Superior temporal gyrus (tissue), 1 donor: ENCODE data around the gene DECR2.
A peak's percentile ranks its signal among the peaks of the same experiment; 100 is the strongest.

ENCODE experiments used
- DNase-seq: peaks from one replicate; pipeline ENCODE4 v3.0.0-alpha.2; 2016; ENCODE audit errors: extremely low spot score

Gene DECR2

GRCh38 chr16:379183-379960 is 22.3 kb upstream of the DECR2 start:
- no peak for DNase-seq

- DNase-seq: no peak
Measured at GRCh38 chr16:379961-380761, 21.5 kb upstream of the DECR2 start.

- no peak for DNase-seq
Measured at GRCh38 chr16:380762-381011, 21.0 kb upstream of the DECR2 start.

DNA sequence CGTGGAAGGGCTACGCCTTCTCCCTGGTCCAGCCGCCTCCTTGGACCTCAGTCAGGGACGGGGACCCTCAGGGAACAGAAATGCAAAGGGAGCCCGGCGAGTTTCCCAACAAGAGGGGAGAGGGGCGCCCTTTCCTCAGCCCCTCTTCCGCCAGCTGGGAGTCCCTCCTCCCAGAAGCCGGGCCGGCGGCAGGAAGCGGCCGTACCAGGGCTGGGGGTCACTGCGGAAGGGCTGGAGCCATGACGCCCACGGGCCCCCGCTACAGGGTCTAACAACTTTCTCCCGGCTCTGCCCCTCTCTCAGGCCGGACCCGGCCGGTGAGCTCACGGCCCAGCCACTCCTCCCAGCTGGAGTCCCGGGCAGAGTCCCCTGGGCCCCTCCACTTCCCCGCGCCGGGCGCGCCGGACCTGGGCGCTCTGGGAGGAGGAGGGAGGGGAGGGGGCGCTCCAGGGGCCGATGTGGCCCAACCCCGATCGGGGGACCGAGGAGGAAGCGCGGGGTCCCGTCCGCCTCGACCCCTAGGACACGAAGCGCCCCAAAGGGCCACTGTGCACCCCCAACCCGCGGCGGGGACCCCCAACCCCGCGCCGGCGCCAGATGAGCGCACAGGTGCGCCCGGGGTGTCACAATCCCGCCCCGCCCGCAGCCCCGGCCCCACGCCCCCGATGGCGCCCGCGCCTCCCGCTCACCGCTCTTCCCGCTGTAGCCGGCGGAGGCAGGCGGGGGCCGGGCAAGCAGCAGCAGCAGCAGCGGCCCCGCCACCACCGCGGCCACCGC is 20.5 kb upstream of the DECR2 start:
- no peak for DNase-seq

DNA sequence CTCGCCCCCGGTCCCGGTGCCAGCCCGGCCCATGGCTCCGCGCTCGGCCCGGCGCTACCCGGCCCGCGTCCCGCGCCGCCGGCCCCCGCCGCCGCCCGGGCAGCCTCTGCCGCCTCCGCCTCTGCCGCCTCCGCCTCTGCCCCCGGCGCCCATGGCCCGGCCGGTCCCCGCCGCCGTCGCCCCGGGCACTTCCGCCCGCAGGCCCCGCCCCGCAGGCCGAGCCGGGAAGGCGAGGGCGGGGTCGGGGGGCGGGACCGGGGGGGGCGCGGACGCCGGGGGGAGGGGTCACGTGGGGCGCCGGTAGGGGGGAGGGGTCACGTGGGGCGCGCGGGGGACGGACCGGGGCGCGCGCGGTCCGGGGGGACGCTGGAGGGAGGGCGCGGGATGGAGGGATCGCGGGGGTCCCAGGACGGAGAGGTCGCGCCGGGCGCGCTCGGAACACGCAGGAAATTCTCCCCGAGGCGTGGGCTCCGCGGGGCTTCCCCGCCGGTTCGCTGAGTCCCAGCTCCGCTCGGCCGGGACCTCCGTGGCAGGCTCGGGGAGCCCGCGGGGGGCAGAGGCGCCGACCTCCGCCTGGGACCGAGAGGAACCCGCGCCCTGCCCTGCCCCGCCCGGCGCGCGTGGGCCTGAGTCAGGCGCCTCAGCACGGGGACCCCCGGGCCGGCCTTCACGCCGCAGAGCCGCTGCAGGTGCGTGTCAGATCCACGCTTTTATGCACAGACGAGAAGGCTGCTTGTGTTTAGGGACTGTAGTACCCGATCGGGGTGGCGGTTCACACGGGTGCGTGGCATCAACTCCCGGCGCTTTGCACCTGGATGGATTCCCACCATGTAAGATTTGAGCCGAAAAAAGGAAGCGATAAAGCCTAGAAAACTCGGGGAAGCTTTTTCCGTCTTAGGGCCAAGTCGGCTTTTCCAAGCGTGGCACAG is 19.6 kb upstream of the DECR2 start, which contains the start of gene PGAP6:
PGAP6 (minus strand) TSS at position 190 of the 929 bp plus-strand sequence; CDS start at position 33, 157 bp downstream.
- DNase-seq: peak; percentile 52

DNA sequence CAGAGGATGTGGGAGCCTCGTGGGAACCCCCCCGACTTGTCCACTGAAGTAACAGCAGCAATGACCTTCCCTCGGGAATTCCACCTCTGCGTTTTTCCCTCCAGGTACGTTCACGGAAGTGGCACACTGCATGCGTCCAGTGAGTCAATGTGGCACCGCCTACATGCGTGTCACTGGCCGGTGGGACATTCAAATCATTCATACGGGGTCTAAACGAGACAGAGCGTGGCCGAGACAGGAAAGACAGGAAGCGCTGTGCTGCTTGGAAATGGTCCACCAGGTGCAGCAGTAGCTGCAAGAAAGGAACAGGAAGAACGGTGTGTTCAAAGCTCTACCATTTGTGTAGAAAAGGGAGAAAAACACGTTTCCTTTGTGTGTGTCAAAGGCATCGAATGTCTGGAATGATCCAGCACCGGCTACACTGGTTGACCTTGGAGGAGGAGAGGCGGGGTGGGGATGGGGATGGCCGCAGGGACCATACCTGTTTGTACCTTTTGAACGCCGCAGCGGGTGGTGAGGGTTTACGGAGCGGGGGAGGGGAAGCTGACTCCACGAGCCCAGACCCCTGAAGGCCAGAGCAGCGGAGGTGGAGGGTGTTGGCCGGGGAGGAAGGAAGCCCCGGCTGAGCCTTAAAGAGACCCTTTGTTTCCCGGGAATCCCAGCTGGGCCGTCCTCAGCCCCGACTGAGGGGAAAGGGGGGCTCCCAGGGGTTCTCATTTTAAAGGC is 18.2 kb upstream of the DECR2 start:
- no peak for DNase-seq

DNA sequence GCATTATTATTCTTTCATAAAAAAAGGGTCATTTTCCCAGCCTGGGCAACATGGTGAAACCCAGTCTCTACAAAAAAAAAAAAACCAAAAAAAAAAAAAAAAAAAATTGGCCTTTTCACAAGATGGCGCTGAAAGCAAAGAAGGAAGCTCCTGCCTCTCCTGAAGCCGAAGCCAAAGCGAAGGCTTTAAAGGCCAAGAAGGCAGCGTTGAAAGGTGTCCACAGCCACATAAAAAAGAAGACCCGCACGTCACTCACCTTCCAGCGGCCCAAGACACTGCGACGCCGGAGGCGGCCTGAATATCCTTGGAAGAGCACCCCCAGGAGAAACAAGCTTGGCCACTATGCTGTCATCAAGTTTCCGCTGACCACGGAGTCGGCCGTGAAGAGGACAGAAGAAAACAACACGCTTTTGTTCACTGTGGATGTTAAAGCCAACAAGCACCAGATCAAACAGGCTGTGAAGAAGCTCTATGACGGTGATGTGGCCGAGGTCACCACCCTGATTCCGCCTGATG is 15.0 kb upstream of the DECR2 start:
- peak; percentile 72 for DNase-seq

DNA sequence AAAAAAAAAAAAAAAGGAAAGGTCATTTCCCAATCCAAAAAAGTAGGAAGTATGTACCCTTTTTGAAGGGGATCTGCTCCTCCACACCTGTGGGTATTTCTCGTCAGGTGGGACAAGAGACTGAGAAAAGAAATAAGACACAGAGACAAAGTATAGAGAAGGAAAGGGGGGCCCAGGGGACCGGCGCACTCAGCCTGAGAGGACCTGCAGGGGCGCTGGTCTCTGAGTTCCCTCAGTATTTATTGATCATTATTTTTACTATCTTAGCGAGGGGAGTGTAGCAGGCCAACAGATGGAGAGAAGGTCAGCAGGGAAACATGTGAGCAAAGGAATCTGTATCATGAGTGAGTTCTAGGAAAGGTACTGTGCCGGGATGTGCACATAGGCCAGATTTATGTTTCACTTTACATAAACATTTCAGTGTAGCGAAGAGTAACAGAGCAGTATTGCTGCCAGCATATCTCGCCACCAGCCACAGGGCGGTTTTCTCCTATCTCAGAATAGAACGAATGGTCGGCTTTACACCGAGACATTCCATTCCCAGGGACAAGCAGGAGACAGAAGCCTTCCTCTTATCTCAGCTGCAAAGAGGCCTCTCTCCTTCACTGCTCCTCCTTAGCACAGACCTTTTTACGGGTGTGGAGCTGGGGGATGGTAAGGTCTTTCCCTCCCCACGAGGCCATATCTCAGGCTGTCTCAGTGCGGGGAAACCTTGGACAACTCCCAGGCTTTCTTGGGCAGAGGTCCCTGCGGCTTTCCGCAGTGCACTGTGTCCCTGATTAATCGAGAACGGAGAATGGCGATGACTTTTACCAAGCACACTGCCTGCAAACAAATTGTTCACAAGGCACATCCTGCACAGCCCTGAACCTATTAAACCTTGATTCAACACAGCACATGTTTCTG is 13.7 kb upstream of the DECR2 start:
- DNase-seq: peak; percentile 40

GRCh38 chr16:389352-389751 is 12.3 kb upstream of the DECR2 start:
- DNase-seq: no peak

DNA sequence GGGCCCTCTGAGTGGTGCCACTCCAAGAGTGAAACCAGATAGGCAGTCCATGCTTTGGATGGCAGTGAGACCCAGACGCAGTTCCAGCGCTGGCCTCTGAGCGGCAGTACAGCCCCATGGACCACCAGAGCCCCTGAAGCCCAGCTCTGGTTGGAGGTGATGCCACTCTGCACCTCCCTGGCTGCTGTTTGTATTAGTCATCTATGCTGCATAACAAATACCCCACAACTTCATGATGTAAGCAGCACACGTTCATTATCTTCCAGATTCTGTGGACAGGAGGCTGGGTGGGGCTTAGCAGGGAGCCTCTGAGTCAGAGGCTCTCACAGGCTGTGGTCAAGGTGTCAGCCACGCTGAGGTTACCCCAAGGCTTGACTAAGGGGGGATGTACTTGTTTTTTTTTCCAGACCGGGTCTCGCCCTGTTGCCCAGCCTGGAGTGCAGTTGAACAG is 9.8 kb upstream of the DECR2 start:
- peak; percentile 68 for DNase-seq

DNA sequence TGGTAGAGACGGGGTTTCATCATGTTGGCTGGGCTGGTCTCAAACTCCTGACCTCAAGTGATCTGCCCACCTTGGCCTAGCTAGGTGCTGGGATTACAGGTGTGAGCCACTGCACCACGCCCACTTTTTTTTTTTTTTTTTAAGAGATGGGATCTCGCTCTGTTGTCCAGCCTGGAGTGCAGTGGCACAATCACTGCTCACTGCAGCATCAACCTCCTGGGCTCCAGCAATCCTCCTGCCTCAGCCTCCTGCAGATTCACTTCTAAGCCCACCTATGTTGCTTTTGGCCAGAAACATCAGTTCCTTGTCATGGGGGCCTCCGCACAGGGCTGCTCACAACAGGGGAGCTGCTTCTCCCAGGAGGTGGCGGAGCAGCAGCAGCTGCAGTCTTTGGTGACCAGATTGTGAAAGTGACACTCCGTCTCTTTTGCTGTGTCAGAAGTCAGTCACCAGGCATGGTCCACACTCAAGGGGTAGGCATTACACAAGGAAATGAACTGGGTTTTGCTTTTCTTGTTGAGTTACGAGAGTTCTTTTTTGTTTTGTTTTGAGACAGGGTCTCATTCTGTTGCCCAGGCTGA is 9.1 kb upstream of the DECR2 start:
- no peak for DNase-seq

GRCh38 chr16:396199-396598 is 5.5 kb upstream of the DECR2 start:
- peak; percentile 57 for DNase-seq

DNA sequence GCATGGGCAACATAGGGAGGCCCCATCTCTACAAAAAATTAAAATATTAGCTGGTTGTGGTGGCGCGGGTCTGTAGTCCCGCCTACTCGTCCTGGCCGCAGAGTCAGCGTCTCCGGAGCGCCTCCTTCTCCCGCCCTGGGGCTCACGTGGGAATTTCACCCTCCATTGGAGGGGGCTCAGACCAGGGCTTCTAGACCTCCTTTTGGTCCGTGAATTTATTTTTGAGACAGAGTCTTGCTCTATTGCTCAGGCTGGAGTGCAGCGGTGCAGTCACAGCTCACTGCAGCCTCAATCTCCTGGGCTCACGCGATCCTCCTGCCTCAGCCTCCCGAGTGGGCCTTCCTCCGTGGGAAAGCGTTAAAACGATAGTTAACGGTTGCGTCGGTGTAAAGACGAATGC is 5.1 kb upstream of the DECR2 start:
- DNase-seq: peak; percentile 54

DNA sequence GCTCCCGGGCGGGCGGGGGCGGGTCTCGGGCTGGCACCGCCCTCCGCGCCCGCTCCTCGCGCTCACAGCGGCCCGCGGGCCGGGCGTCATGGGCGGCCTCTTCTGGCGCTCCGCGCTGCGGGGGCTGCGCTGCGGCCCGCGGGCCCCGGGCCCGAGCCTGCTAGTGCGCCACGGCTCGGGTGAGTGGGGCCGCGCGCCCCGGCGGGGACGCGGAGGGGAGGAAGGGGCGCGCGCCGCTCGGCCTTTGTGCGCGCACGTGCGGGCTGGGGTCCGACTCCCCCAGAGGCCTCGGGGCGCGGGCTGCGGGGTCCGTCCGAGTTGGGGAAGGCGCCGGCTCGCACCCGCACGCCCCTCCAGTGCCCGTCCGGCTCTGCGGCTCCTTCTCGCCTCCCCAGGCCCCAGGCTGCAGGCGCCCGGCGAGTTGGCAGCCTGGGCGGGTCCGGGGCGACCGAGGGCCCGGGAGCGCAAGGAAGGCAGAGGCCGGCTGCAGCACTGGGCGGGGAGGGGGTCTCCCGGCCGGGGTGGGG is 4.5 kb upstream of the DECR2 start, which contains the start of gene NME4:
NME4 (plus strand) TSS at position 65 of the 527 bp plus-strand sequence; CDS start at position 89, 24 bp downstream.
- DNase-seq: no peak

DNA sequence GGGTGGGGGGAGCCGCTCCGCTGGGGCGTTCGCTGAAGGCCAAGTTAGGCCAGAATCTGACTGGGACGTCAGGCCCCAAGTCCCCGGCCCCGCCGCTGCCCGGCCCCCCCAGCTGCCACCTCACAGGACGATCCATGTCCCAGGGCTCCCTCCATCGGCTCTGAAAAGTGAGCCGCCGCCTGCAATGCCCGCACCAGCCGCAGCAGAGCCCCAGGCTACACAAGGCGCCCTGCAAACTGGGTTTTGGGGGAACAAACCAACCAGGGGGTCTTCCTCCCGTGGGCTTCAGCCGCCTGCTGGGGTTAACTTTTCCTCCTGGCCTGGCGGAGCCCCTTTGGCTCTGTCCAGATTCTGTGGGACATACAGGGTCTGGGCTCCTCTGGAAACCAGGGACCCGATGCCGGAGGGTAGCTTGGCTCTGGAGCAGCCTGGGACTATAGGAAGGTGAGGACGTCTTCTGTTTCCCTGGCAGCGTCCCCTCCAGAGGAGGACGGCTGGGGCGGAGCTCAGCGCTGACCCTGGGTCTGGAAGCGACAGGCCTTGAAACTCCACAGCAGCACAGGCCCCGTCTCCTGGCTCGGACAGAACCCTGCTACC is 3.9 kb upstream of the DECR2 start:
- DNase-seq: peak; percentile 40

DNA sequence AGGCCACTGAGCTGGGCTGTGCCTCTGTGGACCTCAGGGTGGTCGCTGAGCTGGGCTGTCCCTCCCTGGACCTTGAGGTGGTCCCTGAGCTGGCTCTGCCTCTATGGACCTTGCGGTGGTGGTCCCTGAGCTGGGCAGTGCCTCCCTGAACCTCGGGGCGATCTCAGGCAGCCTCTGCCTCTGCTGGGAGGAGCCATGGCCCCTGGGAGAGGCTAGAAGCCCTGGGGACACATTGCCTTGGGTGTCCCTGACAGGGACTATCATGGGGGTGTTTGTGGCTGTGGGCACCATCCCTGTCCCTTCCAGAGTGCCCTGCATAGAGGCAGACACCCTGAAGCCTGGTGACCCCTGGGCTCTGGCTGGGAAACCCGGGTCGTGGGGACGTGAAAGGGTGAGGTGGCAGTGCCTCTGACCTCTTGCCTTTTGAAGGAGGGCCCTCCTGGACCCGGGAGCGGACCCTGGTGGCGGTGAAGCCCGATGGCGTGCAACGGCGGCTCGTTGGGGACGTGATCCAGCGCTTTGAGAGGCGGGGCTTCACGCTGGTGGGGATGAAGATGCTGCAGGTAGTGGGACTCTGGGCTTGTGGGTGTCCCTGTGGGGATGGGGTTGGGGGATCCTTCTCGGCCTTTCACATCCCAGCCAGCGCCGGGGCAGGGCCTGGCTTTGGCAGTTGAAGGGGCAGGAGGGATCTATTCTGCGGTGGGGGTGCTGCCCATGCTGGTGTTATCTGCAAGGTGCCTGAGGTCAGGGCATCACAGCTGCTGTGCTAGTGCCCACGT is 2.9 kb upstream of the DECR2 start:
- DNase-seq: no peak

- no peak for DNase-seq
Measured at GRCh38 chr16:399340-400019, 2.2 kb upstream of the DECR2 start.
